Caco-2 (cell line): ENCODE results near the gene ZNF10. TPM values are rescaled to one million over a fixed set of nuclear protein-coding genes. Genes with fewer than 3 reads are reported as not detected.

Experiments
- Bru-seq: library from RNA; stranded (reverse); fragments of 400-500 nt; gene quantifications from one replicate; lab custom pipeline; 2021; lab: Mats Ljungman, UMichigan
- BruChase-seq, 2 experiments: library from RNA; stranded (reverse); fragments of 400-500 nt; gene quantifications; one replicate each; lab custom pipeline; 2021; lab: Mats Ljungman, UMichigan
- BruUV-seq: library from RNA; stranded (reverse); fragments of 400-500 nt; replicated peaks from 2 replicates; lab custom pipeline; 2021; lab: Mats Ljungman, UMichigan
- CTCF ChIA-PET: fragments of 300-600 bp; sonication (Branson Sonifier 250); formaldehyde crosslinking; loops from one replicate; lab custom pipeline; 2022; ENCODE audit warnings: antibody characterized with exemption; lab: Charles Lee
- POLR2A ChIA-PET: fragments of 300-600 bp; sonication (Branson Sonifier 250); formaldehyde crosslinking; loops from one replicate; lab custom pipeline; 2022; ENCODE audit warnings: antibody characterized with exemption; lab: Charles Lee
- DNase-seq, 2 experiments: peaks; one replicate each; pipeline versions ENCODE4 v3.0.0 to v3.0.0-alpha.2; 2020 to 2022
- H3K27me3 ChIP-seq: replicated peaks from 2 replicates; pipeline ENCODE4 v1.6.0; 2011; ENCODE audit warnings: low read length; ENCODE audit not compliant: control insufficient read depth, insufficient read depth
- H3K36me3 ChIP-seq: 2 replicates; pipeline ENCODE4 v1.5.1; 2011; ENCODE audit warnings: low read length; ENCODE audit not compliant: control insufficient read depth, insufficient read depth
- H3K4me1 ChIP-seq: fragments of 250-450 bp; sonication (Bioruptor Pico); 2 replicates; pipeline ENCODE4 v1.5.1; 2020; ENCODE audit warnings: mild to moderate bottlenecking
- H3K4me3 ChIP-seq: 2 replicates; pipeline ENCODE4 v1.5.1; 2011; ENCODE audit warnings: low read depth, mild to moderate bottlenecking, control low read depth, low read length
- H3K9me3 ChIP-seq: fragments of 250-450 bp; sonication (Bioruptor Pico); 2 replicates; pipeline ENCODE4 v1.5.1; 2020; ENCODE audit warnings: mild to moderate bottlenecking, moderate library complexity
- H3K27ac Mint-ChIP-seq: one replicate; pipeline ENCODE4 v1.8.0; 2022; ENCODE audit warnings: mixed read lengths; ENCODE audit not compliant: unreplicated experiment
- H3K27me3 Mint-ChIP-seq: one replicate; pipeline ENCODE4 v1.8.0; 2022; ENCODE audit warnings: mixed read lengths; ENCODE audit not compliant: insufficient read depth, unreplicated experiment
- H3K36me3 Mint-ChIP-seq: one replicate; pipeline ENCODE4 v1.8.0; 2022; ENCODE audit warnings: mild to moderate bottlenecking, mixed read lengths; ENCODE audit not compliant: insufficient read depth, unreplicated experiment
- H3K4me1 Mint-ChIP-seq: one replicate; pipeline ENCODE4 v1.8.0; 2022; ENCODE audit warnings: low read depth, mixed read lengths; ENCODE audit not compliant: unreplicated experiment
- H3K4me3 Mint-ChIP-seq: one replicate; pipeline ENCODE4 v1.8.0; 2022; ENCODE audit warnings: mild to moderate bottlenecking, moderate library complexity, mixed read lengths; ENCODE audit not compliant: unreplicated experiment
- H3K9me3 Mint-ChIP-seq: one replicate; pipeline ENCODE4 v1.8.0; 2022; ENCODE audit warnings: mixed read lengths; ENCODE audit not compliant: unreplicated experiment
- intact Hi-C: fragments of 100-400 bp; cut with micrococcal nuclease; formaldehyde crosslinking; loops from one replicate; pipeline ENCODE4 v1.10.0; 2022; ENCODE audit not compliant: unreplicated experiment
- long read RNA-seq: library from polyadenylated mRNA; stranded (forward); transcript quantifications from one replicate; pipeline ENCODE4 v2.0.0, GENCODE V29; 2022
- total RNA-seq: library from RNA; stranded (reverse); gene quantifications from 2 replicates; pipeline ENCODE4 v1.2.3, GENCODE V29; 2022
- TF ChIP-seq, protein P1 (sequence below), 2 experiments: fragments of 200-600 bp in 1 of 2; IDR thresholded peaks; 1 replicate in 1 of 2; 2 replicates in 1 of 2; pipeline versions ENCODE4 v1.5.1 to v1.8.0; 2011 to 2022; ENCODE audit warnings: antibody characterized with exemption in 1 of 2, control low read depth in 1 of 2, inconsistent platforms in 1 of 2, low read depth in 1 of 2, low read length in 1 of 2, mild to moderate bottlenecking in 1 of 2, moderate library complexity in 1 of 2; ENCODE audit not compliant: insufficient read depth in 1 of 2, severe bottlenecking in 1 of 2, unreplicated experiment in 1 of 2

Gene ZNF10
- total RNA-seq (6.9 and 7.6 TPM in 2 replicates), Bru-seq, nascent RNA (percentile 57 among the genes with signal in this experiment), BruChase-seq, experiment 1, labeled RNA remaining after a 2-hour chase (percentile 83 among the genes with signal in this experiment), BruChase-seq, experiment 2, labeled RNA remaining after a 6-hour chase (percentile 64 among the genes with signal in this experiment)
- long read RNA-seq, partial matches to known transcripts: 0 of 5 reads
- long read RNA-seq, other reads (novel, unspliced or antisense): 5 of 5 reads

DNA sequence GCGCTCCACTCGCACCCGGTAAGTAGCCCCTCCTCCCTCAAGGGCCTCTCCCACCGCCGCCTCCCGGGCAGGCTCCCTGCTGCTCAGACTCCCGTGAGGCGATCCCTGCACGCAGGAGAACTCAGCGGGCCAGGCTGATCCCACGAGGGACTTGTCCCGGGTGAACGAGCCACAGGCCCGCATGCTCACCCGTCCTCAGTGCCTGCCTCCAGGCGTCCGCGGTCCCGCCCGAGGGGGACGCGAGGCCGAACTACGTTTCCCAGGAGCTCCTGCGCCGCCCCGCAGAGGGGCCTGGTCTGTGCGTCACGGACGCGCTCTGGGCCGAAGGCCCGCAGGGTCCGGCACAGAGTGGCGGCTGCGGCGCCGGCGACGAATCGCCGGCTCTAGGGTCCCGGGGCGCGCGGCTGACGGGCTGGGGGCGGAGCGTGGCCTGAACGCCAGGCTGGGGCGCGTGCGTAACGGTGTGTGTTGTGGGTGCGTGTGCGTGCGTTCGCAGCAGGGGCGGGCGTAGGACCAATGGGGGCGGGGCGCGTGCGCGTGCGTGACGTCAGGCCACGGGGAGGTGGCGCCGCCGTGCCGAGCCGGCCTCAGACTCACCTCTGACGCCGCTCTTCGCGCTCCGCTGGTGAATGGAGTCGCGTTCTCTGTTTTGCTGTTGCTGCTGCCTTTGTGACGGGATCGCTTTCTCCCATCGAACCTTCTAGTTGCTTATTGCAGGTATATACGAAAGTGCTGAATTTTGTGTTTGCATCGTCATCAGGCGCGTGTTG is at the start of gene ZNF10, which contains the start of gene ZNF891:
Gene ZNF10, plus strand, starts transcription at position 590 of the 770 bp plus-strand sequence. CDS start 13,866 bp downstream, outside the sequence.
Gene ZNF891, minus strand, starts transcription at position 237 of the 770 bp plus-strand sequence. CDS start 8,356 bp downstream, outside the sequence.
- POLR2A ChIA-PET: interaction anchor here (1.0 kb wide), 1 partner anchor 50 kb away, joined by 6 read pairs; no protein-coding TSS in a partner anchor

DNA sequence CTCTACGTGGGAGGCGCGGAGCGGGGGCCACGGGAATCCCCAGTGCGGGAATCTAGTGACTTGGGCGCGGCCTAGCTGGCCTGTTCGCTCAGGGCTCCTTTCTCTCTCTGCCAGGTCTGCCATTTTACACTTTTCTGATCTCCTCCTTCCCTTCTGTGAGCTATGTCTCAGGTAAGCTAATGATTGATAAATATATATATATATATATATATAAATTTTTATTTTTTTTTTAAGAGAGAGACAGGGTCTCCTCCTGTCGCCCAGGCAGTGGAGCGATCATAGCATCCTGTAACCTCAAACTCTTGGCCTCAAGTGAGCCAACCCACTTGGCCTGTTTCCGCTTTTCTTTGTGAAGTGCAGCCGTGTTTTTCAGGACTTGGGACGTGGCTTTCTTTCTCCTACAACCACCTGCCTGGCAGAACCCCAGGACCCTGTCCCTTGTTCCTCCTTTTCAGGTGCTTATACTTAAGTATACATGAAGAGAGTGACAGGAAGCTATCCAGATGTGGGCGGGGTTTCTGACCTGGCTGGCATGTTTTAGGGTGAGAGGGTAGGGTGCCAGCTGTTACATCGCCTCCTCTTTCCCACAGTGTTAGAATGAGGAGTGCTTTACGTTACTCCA is 49.2 kb upstream of the ZNF10 start:
- Mint-ChIP-seq H3K4me3 (no peak overlapping the region), H3K4me1 (no peaks in the 10 kb centered on the region), H3K36me3 (peaks cover 50% of the 10 kb centered on the region), H3K9me3 (peaks cover 33% of the 10 kb centered on the region), H3K27me3 (no peaks in the 10 kb centered on the region), H3K27ac (no peak overlapping the region)
- H3K4me3 ChIP-seq: peak overlapping the region; percentile 72
- POLR2A ChIA-PET: interaction anchor here (0.5 to 1.0 kb wide), 2 partner anchors 8 to 95 kb away, joined by 3 to 5 read pairs; partner anchors contain the start of gene ZNF26
- no TSS peak for BruUV-seq
- TF ChIP-seq, protein P1, sequence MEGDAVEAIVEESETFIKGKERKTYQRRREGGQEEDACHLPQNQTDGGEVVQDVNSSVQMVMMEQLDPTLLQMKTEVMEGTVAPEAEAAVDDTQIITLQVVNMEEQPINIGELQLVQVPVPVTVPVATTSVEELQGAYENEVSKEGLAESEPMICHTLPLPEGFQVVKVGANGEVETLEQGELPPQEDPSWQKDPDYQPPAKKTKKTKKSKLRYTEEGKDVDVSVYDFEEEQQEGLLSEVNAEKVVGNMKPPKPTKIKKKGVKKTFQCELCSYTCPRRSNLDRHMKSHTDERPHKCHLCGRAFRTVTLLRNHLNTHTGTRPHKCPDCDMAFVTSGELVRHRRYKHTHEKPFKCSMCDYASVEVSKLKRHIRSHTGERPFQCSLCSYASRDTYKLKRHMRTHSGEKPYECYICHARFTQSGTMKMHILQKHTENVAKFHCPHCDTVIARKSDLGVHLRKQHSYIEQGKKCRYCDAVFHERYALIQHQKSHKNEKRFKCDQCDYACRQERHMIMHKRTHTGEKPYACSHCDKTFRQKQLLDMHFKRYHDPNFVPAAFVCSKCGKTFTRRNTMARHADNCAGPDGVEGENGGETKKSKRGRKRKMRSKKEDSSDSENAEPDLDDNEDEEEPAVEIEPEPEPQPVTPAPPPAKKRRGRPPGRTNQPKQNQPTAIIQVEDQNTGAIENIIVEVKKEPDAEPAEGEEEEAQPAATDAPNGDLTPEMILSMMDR (IDR thresholded peaks at IDR 0.05; ENCODE audit: insufficient read depth in 1 of 2, low read depth in 1 of 2, low read length in 1 of 2, severe bottlenecking in 1 of 2, unreplicated experiment in 1 of 2): no peak
- no peaks in the 10 kb centered on the region for H3K4me1 ChIP-seq
- H3K9me3 ChIP-seq: peaks cover 46% of the 10 kb centered on the region
- no peaks in the 10 kb centered on the region for H3K27me3 ChIP-seq
- no peak for DNase-seq
- intact Hi-C loops: loop anchor here (2.0 kb wide), 1 partner anchor 124 kb away; the partner anchor contains the start of gene ZNF605
- CTCF ChIA-PET: no interaction called here
- peaks cover 10% of the 10 kb centered on the region for H3K36me3 ChIP-seq

More for the DNA sequence above, at the start of gene ZNF10, which contains the start of gene ZNF891:
- H3K4me1 Mint-ChIP-seq: no peaks in the 10 kb centered on the region
- Histone ChIP-seq H3K36me3 (no peaks in the 10 kb centered on the region; the same call in 1 of the 2 replicates), H3K4me3 (peak within 1 kb of the TSS; percentile 99), H3K27me3 (no peaks in the 10 kb centered on the region), H3K9me3 (peaks cover 16% of the 10 kb centered on the region), H3K4me1 (no peaks in the 10 kb centered on the region; the same call in 1 of the 2 replicates)
- peak within 1 kb of the TSS; percentile 97 for H3K4me3 Mint-ChIP-seq
- H3K27ac Mint-ChIP-seq: peak within 1 kb of the TSS; percentile 98
- H3K9me3 Mint-ChIP-seq: peaks cover 28% of the 10 kb centered on the region
- intact Hi-C loops: loop anchor here (1.0 to 2.0 kb wide), 4 partner anchors 50 to 143 kb away; partner anchors contain the start of genes ZNF140, ZNF26, ZNF268 and ZNF84
- CTCF ChIA-PET: interaction anchor here (1.4 kb wide), 1 partner anchor 51 kb away, joined by 6 read pairs; the partner anchor contains the start of gene ZNF268
- peak; percentile 97 to 98 for DNase-seq
- no TSS peak for BruUV-seq
- peaks cover 31% of the 10 kb centered on the region for H3K36me3 Mint-ChIP-seq
- TF ChIP-seq, protein P1 (IDR thresholded peaks at IDR 0.05; ENCODE audit: insufficient read depth in 1 of 2, low read depth in 1 of 2, low read length in 1 of 2, severe bottlenecking in 1 of 2, unreplicated experiment in 1 of 2): no peak
- H3K27me3 Mint-ChIP-seq: no peaks in the 10 kb centered on the region
